Left lung (tissue), 10 donors: ENCODE results near the gene NIPAL1. TPM values are rescaled to one million over a fixed set of nuclear protein-coding genes. Genes with fewer than 3 reads are reported as not detected.
"Not testable (repeated sequence)": the region's sequence is repeated elsewhere in the genome, so short reads cannot be mapped to it uniquely, and the experiment has no call there.

Source experiments
- ATAC-seq: fragments of 200-7000 bp; cut with Tn5 transposase; one replicate; pipeline ENCODE4 v1.9.1; 2020; ENCODE audit warnings: moderate library complexity
- DNase-seq, 4 donors: peaks; one replicate each; pipeline ENCODE4 v3.0.0-alpha.2; 2013 to 2020
- H3K27ac ChIP-seq, 2 donors: fragments of 200-600 bp; sonication (generic) in 1 of 2; one replicate each; pipeline versions ENCODE4 v1.5.0 to v1.8.0; 2020 to 2021
- H3K27me3 ChIP-seq, 2 donors: fragments of 200-600 bp; sonication (generic) in 1 of 2; one replicate each; pipeline versions ENCODE4 v1.5.0 to v1.8.0; 2020 to 2021
- H3K36me3 ChIP-seq, 2 donors: fragments of 200-600 bp; sonication (generic) in 1 of 2; one replicate each; pipeline versions ENCODE4 v1.5.0 to v1.8.0; 2020 to 2021
- H3K4me1 ChIP-seq, 2 donors: fragments of 200-600 bp; one replicate each; pipeline ENCODE4 v1.8.0; 2021
- H3K4me3 ChIP-seq, 2 donors: fragments of 200-600 bp; sonication (generic) in 1 of 2; one replicate each; pipeline versions ENCODE4 v1.5.0 to v1.8.0; 2020 to 2021; ENCODE audit warnings: mild to moderate bottlenecking in 1 of 2
- H3K9me3 ChIP-seq, 2 donors: fragments of 200-600 bp; sonication (generic) in 1 of 2; one replicate each; pipeline versions ENCODE4 v1.5.0 to v1.8.0; 2020 to 2021
- intact Hi-C, 2 donors: fragments of 100-400 bp; cut with DNase I; formaldehyde crosslinking; loops; one replicate each; pipeline versions ENCODE4 v1.11.2 to v1.14.2; 2022
- polyA plus RNA-seq, 6 donors: library from polyadenylated mRNA; unstranded; fragments of 120-200 nt; gene quantifications; one replicate each; pipeline ENCODE4 v1.2.1, GENCODE V29; 2013; ENCODE audit not compliant: insufficient read length in 6 of 6
- total RNA-seq, 2 donors: library from RNA; stranded (reverse); fragmentation: NEBNext Ultra II Directional; extraction: Animal tissue kit (Norgen Biotek cat#: 25700); gene quantifications; one replicate each; pipeline ENCODE4 v1.2.1, GENCODE V29; 2021
- TF ChIP-seq, protein P1 (sequence below), 2 donors: fragments of 200-600 bp; sonication (generic) in 1 of 2; IDR thresholded peaks; one replicate each; pipeline versions ENCODE4 v1.5.0 to v1.8.0; 2021; ENCODE audit warnings: antibody characterized with exemption in 2 of 2
- donor health status: DM: no; HTN: yes; CAD: no.
- donor health status: DM: no; HTN: no; CAD: no.

NIPAL1 gene
- total and polyA plus RNA-seq, 8 donors: 1.6 to 4.1 (median 3.3) TPM

DNA sequence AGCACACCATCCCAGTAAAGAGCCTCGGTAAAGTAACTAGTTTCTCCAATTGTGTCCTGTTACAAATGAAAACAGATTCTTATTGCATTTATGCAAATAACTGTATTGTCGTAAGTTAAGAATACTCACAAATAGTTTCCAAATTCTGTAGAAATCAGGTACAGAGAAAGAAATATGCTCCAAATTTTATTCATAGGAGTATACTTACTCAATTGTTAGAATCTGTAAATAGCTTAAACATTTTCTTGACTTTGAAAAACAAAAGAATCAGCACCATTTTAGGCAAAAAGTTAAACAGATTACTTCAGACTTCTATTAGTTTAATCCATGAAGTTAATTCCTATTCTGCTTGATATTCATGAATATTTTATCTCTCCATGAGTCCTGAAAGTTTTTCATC is 10.8 kb upstream of the NIPAL1 start:
- no peaks in the 10 kb centered on the region for H3K4me1 ChIP-seq
- intact Hi-C loops: no loop called here
- TF ChIP-seq, protein P1, sequence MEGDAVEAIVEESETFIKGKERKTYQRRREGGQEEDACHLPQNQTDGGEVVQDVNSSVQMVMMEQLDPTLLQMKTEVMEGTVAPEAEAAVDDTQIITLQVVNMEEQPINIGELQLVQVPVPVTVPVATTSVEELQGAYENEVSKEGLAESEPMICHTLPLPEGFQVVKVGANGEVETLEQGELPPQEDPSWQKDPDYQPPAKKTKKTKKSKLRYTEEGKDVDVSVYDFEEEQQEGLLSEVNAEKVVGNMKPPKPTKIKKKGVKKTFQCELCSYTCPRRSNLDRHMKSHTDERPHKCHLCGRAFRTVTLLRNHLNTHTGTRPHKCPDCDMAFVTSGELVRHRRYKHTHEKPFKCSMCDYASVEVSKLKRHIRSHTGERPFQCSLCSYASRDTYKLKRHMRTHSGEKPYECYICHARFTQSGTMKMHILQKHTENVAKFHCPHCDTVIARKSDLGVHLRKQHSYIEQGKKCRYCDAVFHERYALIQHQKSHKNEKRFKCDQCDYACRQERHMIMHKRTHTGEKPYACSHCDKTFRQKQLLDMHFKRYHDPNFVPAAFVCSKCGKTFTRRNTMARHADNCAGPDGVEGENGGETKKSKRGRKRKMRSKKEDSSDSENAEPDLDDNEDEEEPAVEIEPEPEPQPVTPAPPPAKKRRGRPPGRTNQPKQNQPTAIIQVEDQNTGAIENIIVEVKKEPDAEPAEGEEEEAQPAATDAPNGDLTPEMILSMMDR (IDR thresholded peaks at IDR 0.05): no peak
- no peak for DNase-seq
- no peak for ATAC-seq
- H3K4me3 ChIP-seq: no peak overlapping the region
- no peaks in the 10 kb centered on the region for H3K36me3 ChIP-seq
- H3K27me3 ChIP-seq: no peaks in the 10 kb centered on the region
- peaks cover 0 to 40% of the 10 kb centered on the region in 2 donors for H3K9me3 ChIP-seq
- no peak overlapping the region for H3K27ac ChIP-seq

DNA sequence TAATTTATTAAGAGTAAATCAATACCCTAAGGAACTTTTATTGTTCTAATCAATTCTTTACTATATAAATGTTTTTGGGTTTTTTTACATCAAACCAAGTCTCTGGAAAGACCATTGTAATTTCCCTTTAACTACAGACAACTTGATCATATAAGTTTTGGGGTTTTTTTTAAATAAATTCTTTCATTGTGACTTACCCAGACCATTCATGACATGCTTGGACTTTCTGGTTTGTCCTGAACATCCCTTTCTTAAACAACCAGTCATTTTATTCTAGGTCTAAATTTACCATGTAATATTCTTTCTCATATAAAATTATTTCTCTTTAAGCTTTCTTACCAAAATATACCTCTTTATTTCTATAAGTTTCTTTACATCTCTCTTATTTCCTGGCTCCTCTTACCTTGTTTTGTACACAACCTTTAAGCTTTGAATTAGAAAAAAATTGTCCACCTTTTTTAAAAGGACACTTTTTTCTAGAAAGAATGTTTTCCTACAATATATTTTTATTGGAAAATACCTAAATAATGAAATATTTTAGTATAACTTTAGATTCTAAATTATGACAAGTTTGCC is 8.5 kb upstream of the NIPAL1 start:
- ATAC-seq (no peak), DNase-seq (no peak)
- intact Hi-C loops: no loop called here
- Histone ChIP-seq H3K4me1 (no peaks in the 10 kb centered on the region), H3K27me3 (no peaks in the 10 kb centered on the region), H3K36me3 (no peaks in the 10 kb centered on the region), H3K9me3 (peaks cover 0 to 40% of the 10 kb centered on the region in 2 donors), H3K27ac (no peak overlapping the region), H3K4me3 (no peak overlapping the region)
- TF ChIP-seq, protein P1 (IDR thresholded peaks at IDR 0.05): no peak

DNA sequence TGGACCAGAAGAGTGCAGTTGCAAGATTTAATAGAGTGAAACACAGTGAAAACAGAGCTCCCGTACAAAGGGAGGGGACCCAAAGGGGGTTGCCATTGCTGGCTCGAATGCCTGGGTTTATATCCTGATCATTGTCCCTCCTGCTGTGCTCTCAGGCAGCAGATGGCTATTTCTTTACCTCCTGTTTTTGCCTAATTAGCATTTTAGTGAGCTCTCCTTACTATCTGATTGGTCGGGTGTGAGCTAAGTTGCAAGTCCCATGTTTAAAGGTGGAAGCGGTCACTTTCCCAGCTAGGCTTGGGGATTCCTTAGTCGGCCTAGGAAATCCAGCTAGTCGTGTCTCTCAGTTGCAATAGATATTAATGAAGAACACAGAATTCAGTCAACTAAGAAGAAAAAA is 5.7 kb upstream of the NIPAL1 start:
- DNase-seq, ATAC-seq, intact Hi-C loops, H3K27ac ChIP-seq, H3K4me1 ChIP-seq, H3K4me3 ChIP-seq, H3K36me3 ChIP-seq: not testable (repeated sequence)
- peaks cover 0 to 31% of the 10 kb centered on the region in 2 donors for H3K9me3 ChIP-seq
- peaks cover 0 to 23% of the 10 kb centered on the region in 2 donors for H3K27me3 ChIP-seq

DNA sequence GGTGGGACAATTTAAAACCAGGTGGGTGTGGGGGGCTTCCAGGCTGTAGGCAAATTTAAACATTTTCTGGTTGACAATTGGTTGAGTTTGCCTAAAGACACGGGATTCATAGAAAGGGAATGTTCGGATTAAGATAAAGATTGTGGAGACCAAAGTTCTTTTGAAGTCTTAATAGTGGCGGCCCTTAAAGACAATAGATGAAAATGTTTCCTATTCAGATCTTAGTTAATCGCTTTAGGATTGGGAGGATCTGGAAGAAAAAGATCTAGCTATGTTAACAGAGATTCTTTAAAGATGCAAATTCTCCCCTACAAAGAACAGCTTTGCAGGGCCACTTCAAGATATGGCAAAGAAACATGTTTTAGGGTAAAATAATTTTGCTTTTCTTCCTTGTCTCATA is 4.8 kb upstream of the NIPAL1 start:
- TF ChIP-seq, protein P1 (IDR thresholded peaks at IDR 0.05): no peak
- H3K9me3 ChIP-seq: peaks cover 0 to 23% of the 10 kb centered on the region in 2 donors
- H3K27me3 ChIP-seq: peaks cover 0 to 32% of the 10 kb centered on the region in 2 donors
- H3K4me3 ChIP-seq: no peak overlapping the region
- H3K4me1 ChIP-seq: peaks cover 0 to 8% of the 10 kb centered on the region in 2 donors
- ATAC-seq: no peak
- no peaks in the 10 kb centered on the region for H3K36me3 ChIP-seq
- intact Hi-C loops: no loop called here
- no peak overlapping the region for H3K27ac ChIP-seq
- no peak for DNase-seq

DNA sequence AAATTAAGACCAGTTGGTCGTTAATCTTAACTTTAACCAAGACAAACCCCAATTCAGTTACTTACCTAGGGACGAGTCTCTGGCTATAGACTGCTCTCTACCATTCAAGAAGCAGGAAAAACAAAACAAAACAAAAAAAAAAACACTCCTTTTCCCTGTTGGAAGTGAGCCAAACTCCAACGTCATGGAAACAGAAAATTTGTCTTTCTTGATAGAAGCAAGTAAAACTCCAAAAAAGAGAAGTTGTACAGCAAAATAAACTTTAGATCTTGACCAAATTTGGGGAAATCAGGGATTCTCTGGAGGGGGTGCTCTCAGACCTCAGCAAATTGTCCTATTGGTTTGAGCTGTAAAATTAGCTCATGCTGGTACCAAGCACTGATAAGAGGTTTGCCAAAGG is 3.7 kb upstream of the NIPAL1 start:
- TF ChIP-seq, protein P1 (IDR thresholded peaks at IDR 0.05): no peak
- Histone ChIP-seq H3K36me3 (no peaks in the 10 kb centered on the region), H3K4me1 (peaks cover 0 to 16% of the 10 kb centered on the region in 2 donors), H3K9me3 (peaks cover 0 to 13% of the 10 kb centered on the region in 2 donors), H3K27ac (no peak overlapping the region), H3K4me3 (no peak overlapping the region), H3K27me3 (peaks cover 0 to 43% of the 10 kb centered on the region in 2 donors)
- no peak for ATAC-seq
- intact Hi-C loops: no loop called here
- DNase-seq: no peak

DNA sequence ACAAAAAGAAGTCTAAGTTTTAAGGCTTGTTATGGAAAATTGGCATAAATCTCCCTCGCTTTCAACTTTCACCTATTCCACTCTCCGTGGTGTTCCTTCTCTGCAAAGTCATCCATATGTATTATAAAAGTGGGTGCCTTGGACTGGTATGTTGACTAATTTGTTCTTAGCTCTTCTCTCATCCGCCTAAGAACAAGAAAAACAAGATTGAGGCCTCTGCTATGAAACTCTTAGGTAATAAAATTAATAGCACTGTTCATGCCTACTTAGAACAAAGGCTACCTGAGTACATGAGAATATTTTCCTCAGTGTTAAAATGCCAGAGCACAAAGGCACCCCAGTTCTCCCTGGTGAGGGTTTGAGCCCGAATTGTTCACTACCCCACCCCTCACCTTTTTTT is 1.4 kb upstream of the NIPAL1 start:
- peaks cover 0 to 16% of the 10 kb centered on the region in 2 donors for H3K4me1 ChIP-seq
- no peaks in the 10 kb centered on the region for H3K9me3 ChIP-seq
- TF ChIP-seq, protein P1 (IDR thresholded peaks at IDR 0.05): no peak
- intact Hi-C loops: no loop called here
- DNase-seq: no peak
- peaks cover 0 to 57% of the 10 kb centered on the region in 2 donors for H3K27me3 ChIP-seq
- ATAC-seq: no peak
- no peak overlapping the region for H3K4me3 ChIP-seq
- H3K27ac ChIP-seq: no peak overlapping the region
- no peaks in the 10 kb centered on the region for H3K36me3 ChIP-seq
